Endothelial cell of umbilical vein (primary cell): ENCODE measurements around the gene PHACTR1.

Experiments
- CTCF ChIP-seq, 2 donors: IDR thresholded peaks; 1 replicate in 1 of 2; 2 replicates in 1 of 2; pipeline ENCODE4 v1.5.1; 2011; ENCODE audit warnings: low read length in 2 of 2, mild to moderate bottlenecking in 2 of 2, moderate library complexity in 2 of 2, control low read depth in 1 of 2, inconsistent platforms in 1 of 2, low read depth in 1 of 2; ENCODE audit not compliant: insufficient read depth in 1 of 2; ENCODE audit errors: extremely low read depth in 1 of 2
- EZH2 ChIP-seq: IDR thresholded peaks from 2 replicates; pipeline ENCODE4 v1.6.1; 2012; ENCODE audit warnings: borderline replicate concordance, low read depth, mild to moderate bottlenecking, moderate library complexity, low read length, inconsistent platforms; ENCODE audit not compliant: severe bottlenecking
- JUN ChIP-seq: IDR thresholded peaks from 2 replicates; pipeline ENCODE4 v1.6.1; 2011; ENCODE audit warnings: borderline replicate concordance, low read depth; ENCODE audit not compliant: insufficient read length, insufficient read depth
- MAX ChIP-seq: IDR thresholded peaks from 2 replicates; pipeline ENCODE4 v1.6.1; 2011; ENCODE audit not compliant: insufficient read depth, insufficient read length
- POLR2A ChIP-seq: IDR thresholded peaks from 2 replicates; pipeline ENCODE4 v1.6.1; 2012; ENCODE audit warnings: low read depth, mild to moderate bottlenecking, control low read depth, low read length
- POLR2AphosphoS5 ChIP-seq: IDR thresholded peaks from 2 replicates; pipeline ENCODE4 v1.6.1; 2012; ENCODE audit warnings: low read depth, mild to moderate bottlenecking, control low read depth, low read length, moderate library complexity; ENCODE audit not compliant: insufficient read depth

- TF ChIP-seq CTCF (IDR thresholded peaks at IDR 0.05; ENCODE audit: extremely low read depth in 1 of 2, insufficient read depth in 1 of 2, low read depth in 1 of 2, low read length in 2 of 2) (no peak), POLR2A (no peak), JUN (no peak), EZH2 (no peak), MAX (no peak), POLR2AphosphoS5 (no peak)
Measured at GRCh38 chr6:13238017-13238416, 521.5 kb downstream of the PHACTR1 start.
